Retinal pigment epithelial cell (primary cell): ENCODE data around the gene ERP27.

Experiments
- DNase-seq: peaks from one replicate; pipeline ENCODE4 v3.0.0-alpha.2; 2010; ENCODE audit warnings: low read depth
- H3K4me3 ChIP-seq: 2 replicates; pipeline ENCODE4 v1.5.1; 2011; ENCODE audit warnings: mild to moderate bottlenecking, low read length, control low read depth, moderate library complexity
- TF ChIP-seq, protein P1 (sequence below): conservative IDR thresholded peaks from 2 replicates; pipeline ENCODE4 v1.5.1; 2011; ENCODE audit warnings: low read depth, low read length, control low read depth, inconsistent platforms

Gene ERP27

DNA sequence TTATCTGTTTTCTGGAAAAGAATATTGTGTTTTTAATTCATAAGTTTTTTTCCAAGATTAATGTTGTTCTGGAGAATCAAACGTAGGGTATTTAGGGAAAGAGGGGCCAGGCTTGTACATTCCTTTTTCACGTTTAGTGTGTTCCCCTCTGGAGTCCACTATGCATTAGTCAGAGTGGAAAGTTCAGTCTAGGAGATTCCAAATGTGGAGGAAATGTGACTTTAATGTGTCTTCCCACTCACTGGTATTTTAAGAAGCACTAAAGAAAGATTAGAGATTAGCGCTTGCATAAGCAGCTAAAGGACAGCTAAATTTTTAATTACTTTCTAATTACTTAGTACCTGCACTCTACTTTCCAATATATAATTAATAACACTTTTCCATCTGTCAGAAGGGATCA is 30.1 kb upstream of the ERP27 start:
- H3K4me3 ChIP-seq, result no peak overlapping the region
- TF ChIP-seq, protein P1, sequence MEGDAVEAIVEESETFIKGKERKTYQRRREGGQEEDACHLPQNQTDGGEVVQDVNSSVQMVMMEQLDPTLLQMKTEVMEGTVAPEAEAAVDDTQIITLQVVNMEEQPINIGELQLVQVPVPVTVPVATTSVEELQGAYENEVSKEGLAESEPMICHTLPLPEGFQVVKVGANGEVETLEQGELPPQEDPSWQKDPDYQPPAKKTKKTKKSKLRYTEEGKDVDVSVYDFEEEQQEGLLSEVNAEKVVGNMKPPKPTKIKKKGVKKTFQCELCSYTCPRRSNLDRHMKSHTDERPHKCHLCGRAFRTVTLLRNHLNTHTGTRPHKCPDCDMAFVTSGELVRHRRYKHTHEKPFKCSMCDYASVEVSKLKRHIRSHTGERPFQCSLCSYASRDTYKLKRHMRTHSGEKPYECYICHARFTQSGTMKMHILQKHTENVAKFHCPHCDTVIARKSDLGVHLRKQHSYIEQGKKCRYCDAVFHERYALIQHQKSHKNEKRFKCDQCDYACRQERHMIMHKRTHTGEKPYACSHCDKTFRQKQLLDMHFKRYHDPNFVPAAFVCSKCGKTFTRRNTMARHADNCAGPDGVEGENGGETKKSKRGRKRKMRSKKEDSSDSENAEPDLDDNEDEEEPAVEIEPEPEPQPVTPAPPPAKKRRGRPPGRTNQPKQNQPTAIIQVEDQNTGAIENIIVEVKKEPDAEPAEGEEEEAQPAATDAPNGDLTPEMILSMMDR, result no peak
- no peak for DNase-seq

DNA sequence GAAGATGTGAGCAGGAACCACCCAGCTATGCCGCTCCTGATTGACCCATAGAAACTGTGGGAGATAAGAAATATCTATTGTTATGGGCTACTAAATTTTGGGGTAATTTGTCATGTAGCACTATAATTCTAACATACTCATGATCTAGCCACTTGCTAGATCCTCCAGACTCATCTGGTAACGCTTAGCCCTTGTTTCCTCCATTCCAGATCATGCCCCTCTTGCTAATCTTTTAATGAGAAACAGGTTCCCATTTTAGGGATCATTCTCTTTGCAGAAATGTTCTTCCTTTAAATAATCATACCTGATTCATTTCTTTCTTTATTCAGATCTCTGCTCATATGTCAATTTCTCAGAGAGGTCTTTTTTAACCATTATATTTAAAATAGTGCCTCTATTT is 26.9 kb upstream of the ERP27 start:
- no peak overlapping the region for H3K4me3 ChIP-seq
- TF ChIP-seq, protein P1, result no peak
- DNase-seq, result no peak

DNA sequence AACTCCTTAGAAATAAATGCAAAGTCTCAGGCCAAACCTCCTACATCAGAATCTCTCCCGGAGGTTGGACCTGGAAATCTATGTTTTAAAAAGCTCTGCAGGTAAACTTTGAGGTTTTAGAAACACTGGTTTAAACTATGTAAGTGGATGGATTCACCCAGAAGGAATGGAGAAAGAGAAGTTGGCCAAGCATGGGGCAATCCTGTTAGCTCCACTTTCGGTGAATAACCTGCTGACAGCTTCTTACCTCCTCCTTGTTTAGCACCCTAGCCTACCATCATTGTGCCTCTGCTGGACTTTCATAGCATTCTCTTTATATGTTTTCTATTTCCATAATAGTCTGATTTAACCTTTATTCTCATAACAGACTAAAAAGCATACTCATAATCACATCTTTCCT is 26.1 kb upstream of the ERP27 start:
- H3K4me3 ChIP-seq, result no peak overlapping the region
- DNase-seq, result no peak
- TF ChIP-seq, protein P1, result no peak

DNA sequence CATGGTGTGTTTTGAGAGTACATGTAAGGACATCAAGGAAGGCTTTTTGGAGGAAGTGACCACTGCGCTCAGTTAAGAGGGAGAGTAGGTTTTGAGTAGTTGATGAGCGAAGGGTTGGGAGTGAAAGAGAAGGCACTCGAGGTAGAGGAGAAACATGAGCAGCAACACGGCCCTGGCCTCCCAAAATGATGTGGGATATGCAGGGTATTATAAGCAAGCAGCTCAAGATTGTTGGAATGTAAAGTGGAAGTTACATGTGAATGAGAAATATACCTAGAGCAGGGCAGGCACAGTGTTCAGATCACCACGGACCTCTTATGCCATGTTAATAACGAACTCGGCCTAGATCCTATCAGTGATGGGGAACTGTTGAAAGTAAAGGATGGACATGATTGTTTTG is 25.2 kb upstream of the ERP27 start:
- H3K4me3 ChIP-seq, result no peak overlapping the region

DNA sequence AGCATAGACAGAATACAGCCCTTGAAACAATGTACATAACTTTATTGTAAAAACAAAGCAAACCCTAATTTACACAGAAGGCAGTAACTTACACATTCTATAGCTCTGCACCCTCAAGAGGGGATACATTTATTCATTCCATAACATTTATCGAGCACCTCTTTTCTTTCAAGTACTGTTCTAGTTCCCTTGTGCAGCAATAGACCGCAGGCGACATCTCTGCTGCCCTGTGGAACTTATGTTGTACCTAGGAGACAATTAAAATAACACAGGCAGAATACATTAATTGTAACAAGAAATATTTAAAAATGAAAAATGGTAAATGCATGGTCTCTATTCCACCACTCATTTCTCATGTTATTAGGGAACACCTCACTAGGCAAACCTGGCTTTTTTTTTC is 24.5 kb upstream of the ERP27 start:
- TF ChIP-seq, protein P1, result no peak
- no peak for DNase-seq
- no peak overlapping the region for H3K4me3 ChIP-seq

More for the DNA sequence above, 25.2 kb upstream of the ERP27 start:
- TF ChIP-seq, protein P1, result no peak
- no peak for DNase-seq

DNA sequence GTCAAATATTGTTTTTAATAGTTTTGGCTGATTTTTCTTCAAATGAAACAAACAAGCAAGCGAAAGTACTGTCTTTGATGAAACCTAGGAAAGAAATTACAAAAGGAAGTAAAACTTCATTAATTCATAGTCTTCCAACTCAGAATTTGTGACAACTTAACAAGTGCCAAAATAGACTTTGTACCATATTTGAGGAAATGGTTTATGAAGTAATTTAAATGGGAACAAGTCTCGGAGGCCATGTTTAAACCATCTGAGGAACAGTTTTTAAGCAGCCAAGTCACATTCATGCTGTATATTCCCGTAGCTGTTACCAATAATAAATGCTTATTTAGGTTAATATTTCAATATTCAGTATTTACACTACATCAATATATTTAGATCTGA is 23.8 kb upstream of the ERP27 start:
- H3K4me3 ChIP-seq, result no peak overlapping the region
- DNase-seq, result no peak
- TF ChIP-seq, protein P1, result no peak

DNA sequence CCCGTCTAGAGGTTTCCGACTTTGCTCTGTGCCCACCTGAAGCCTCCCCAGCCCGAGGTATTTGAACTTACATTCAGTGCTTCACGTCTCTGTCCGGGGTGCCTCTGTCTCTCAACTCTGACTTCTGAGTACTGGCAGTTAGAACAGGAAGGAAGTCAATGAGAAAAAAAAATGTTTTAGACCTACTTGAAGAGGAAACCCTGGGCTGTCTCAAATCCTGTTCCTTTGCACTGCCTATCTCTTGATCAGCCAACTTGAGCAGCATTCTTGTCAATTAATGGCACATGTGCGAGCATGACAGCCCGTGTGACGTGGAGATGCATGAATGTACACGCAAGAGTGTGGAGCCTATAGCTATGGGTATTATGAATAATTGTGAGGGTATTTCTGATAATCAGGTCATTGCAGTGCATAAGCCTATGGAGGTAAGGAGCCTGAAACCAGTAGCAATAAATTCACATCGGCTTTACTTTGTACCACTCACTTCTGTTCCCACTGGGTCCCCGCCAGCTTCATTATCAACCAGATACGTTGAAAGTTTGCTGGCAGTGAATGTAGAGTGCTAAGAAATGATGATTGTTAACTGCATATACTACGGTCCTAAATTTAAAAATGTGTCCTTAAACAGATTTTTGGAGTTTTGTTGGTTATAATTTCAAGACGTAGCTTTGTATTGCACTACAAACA is 23.3 kb upstream of the ERP27 start, which contains the start of gene ARHGDIB:
ARHGDIB (minus strand) TSS at position 136 of the 687 bp plus-strand sequence. CDS start 10,889 bp downstream, outside the sequence.
- no peak for DNase-seq
- H3K4me3 ChIP-seq, result no peak within 1 kb of the TSS
- TF ChIP-seq, protein P1, result no peak
